GM23248 (cell line): Measurements from ENCODE around the gene TTLL5. TPM values are rescaled to one million over a fixed set of nuclear protein-coding genes. Genes with fewer than 3 reads are reported as not detected.

Experiments used
- DNase-seq: peaks from one replicate; pipeline ENCODE4 v3.0.0-alpha.2; 2015
- H2AFZ ChIP-seq: fragments of 200-600 bp; sonication (generic); 2 replicates; pipeline ENCODE4 v1.6.1; 2016; ENCODE audit warnings: antibody characterized with exemption
- H3F3A ChIP-seq: fragments of 200-600 bp; sonication (generic); 2 replicates; pipeline ENCODE4 v1.6.1; 2016; ENCODE audit warnings: mild to moderate bottlenecking, antibody characterized with exemption, mixed run types; ENCODE audit not compliant: insufficient read depth
- H3K27ac ChIP-seq: fragments of 200-600 bp; sonication (generic); 2 replicates; pipeline ENCODE4 v1.5.1; 2016; ENCODE audit warnings: mild to moderate bottlenecking
- H3K27me3 ChIP-seq: fragments of 200-600 bp; sonication (generic); replicated peaks from 2 replicates; pipeline ENCODE4 v1.6.1; 2016; ENCODE audit warnings: mild to moderate bottlenecking; ENCODE audit not compliant: insufficient read depth
- H3K36me3 ChIP-seq: fragments of 200-600 bp; sonication (generic); 2 replicates; pipeline ENCODE4 v1.6.1; 2016; ENCODE audit warnings: low read depth, mild to moderate bottlenecking
- H3K4me1 ChIP-seq: fragments of 200-600 bp; sonication (generic); 2 replicates; pipeline ENCODE4 v1.6.1; 2016; ENCODE audit warnings: mild to moderate bottlenecking; ENCODE audit not compliant: insufficient read depth
- H3K4me2 ChIP-seq: fragments of 200-600 bp; sonication (generic); one replicate; pipeline ENCODE4 v1.6.1; 2016; ENCODE audit warnings: mild to moderate bottlenecking; ENCODE audit not compliant: unreplicated experiment
- H3K4me3 ChIP-seq: fragments of 200-600 bp; sonication (generic); 2 replicates; pipeline ENCODE4 v1.5.1; 2016; ENCODE audit warnings: mild to moderate bottlenecking
- H3K79me2 ChIP-seq: fragments of 200-600 bp; sonication (generic); 2 replicates; pipeline ENCODE4 v1.6.1; 2016; ENCODE audit warnings: mild to moderate bottlenecking; ENCODE audit not compliant: insufficient read depth
- H3K9ac ChIP-seq: fragments of 200-600 bp; sonication (generic); 2 replicates; pipeline ENCODE4 v1.6.1; 2016; ENCODE audit warnings: mild to moderate bottlenecking
- H3K9me2 ChIP-seq: fragments of 200-600 bp; sonication (generic); 2 replicates; pipeline ENCODE4 v1.6.1; 2016; ENCODE audit warnings: mixed run types, mild to moderate bottlenecking, moderate library complexity; ENCODE audit not compliant: insufficient read depth
- H3K9me3 ChIP-seq: fragments of 200-600 bp; sonication (generic); one replicate; pipeline ENCODE4 v1.6.1; 2017; ENCODE audit warnings: low read depth
- H4K20me1 ChIP-seq: fragments of 200-600 bp; sonication (generic); 2 replicates; pipeline ENCODE4 v1.6.0; 2016; ENCODE audit not compliant: insufficient read depth
- EZH2 ChIP-seq: fragments of 200-600 bp; sonication (generic); IDR thresholded peaks from 2 replicates; pipeline ENCODE4 v1.6.1; 2018; ENCODE audit warnings: antibody characterized with exemption, mild to moderate bottlenecking; ENCODE audit not compliant: insufficient read depth, poor library complexity, severe bottlenecking
- EZH2phosphoT487 ChIP-seq: fragments of 200-600 bp; sonication (generic); IDR thresholded peaks from 2 replicates; pipeline ENCODE4 v1.6.1; 2018; ENCODE audit warnings: antibody characterized with exemption, moderate library complexity, mild to moderate bottlenecking, low read depth; ENCODE audit not compliant: insufficient read depth
- WGBS, 2 experiments: methylation state at CpG; one replicate each; pipeline ENCODE4 v1.1.6; 2015 to 2017; ENCODE audit warnings: low lambda C conversion rate in 2 of 2, low coverage in 1 of 2; ENCODE audit errors: missing lambda C conversion rate in 2 of 2; 5-methylcytosine and 5-hydroxymethylcytosine counted together
- in situ Hi-C: fragments of 300-500 bp; cut with MboI; formaldehyde crosslinking; loops from 2 replicates; pipeline ENCODE4 v1.15.0; 2020
- polyA plus RNA-seq: library from polyadenylated mRNA; unstranded; fragments of >200 nt; fragmentation: Nextera tagmentation; extraction: Ambion mirVana; gene quantifications from 2 replicates; pipeline ENCODE4 v1.2.1, GENCODE V29; 2016
- total RNA-seq: library from RNA; depleted of rRNA; stranded (reverse); fragments of >200 nt; shearing (Covaris generic); gene quantifications from 2 replicates; pipeline ENCODE4 v1.2.3, GENCODE V29; 2014

The TTLL5 gene
- total and polyA plus RNA-seq, 2 experiments from 2014 or later = 14.6 to 17.8 TPM

DNA sequence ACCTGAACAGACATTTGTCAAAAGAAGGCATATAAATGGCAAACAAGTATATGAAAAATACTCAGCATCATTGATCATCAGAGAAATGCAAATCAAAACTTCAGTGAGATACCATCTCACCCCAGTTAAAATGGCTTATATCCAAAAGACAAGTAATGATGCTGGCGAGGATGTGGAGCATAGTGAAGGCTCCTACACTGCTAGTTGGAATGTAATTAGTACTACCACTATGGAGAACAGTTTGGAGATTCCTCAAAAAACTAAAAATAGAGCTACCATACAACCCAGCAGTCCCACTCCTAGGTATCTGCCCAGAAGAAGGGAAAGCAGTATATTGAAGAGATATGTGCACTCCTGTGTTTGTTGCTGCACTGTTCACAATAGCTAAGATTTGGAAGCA, 174.7 kb downstream of the TTLL5 start:
- no peak overlapping the region for H3K27ac ChIP-seq
- peak; percentile 10 for DNase-seq
- H2AFZ ChIP-seq = no peak overlapping the region
- 93 to 97% methylated on average over 1 of the region's 1 CpG for WGBS, 2 experiments
- H3K4me1 ChIP-seq = peaks cover 41% of the 10 kb centered on the region
- H3K9me2 ChIP-seq = no peaks in the 10 kb centered on the region
- H3K4me2 ChIP-seq = peak overlapping the region; percentile 20
- in situ Hi-C loops = no loop called here
- no peaks in the 10 kb centered on the region for H3K9me3 ChIP-seq
- H3F3A ChIP-seq = peaks cover 18% of the 10 kb centered on the region
- H3K27me3 ChIP-seq = no peaks in the 10 kb centered on the region
- TF ChIP-seq EZH2 (no peak), EZH2phosphoT487 (no peak)
- no peak overlapping the region for H3K4me3 ChIP-seq
- no peak overlapping the region for H3K9ac ChIP-seq
- no peaks in the 10 kb centered on the region for H3K79me2 ChIP-seq
- H3K36me3 ChIP-seq = no peaks in the 10 kb centered on the region
- H4K20me1 ChIP-seq = no peaks in the 10 kb centered on the region

DNA sequence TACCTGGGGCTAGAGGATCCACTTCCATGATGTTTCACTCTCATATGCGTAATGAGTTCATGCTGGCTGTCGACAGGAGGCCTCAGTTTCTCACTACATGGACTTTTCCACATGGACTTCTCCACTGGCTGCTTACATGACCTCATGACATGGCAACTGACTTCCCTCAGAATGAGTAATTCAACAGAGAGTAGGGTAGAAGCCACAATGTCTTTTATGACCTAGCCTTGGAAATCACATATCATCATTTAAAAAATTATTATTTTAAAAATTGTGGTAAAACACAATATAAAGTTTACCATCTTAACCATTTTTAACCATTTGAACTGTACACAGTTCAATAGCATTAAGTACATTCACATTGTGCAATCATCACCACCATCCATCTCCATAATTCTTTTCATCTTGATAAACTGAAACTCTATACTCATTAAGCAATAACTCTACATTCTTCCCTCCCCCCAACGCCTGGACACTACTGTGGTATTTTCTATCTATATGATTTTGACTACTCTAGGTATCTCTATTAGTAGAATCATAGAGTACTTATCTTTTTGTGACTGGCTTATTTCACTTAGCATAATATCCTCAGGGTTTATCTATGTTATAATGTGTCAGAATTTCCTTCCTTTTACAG, 176.2 kb downstream of the TTLL5 start:
- H4K20me1 ChIP-seq = no peaks in the 10 kb centered on the region
- H3K36me3 ChIP-seq = no peaks in the 10 kb centered on the region
- DNase-seq = peak; percentile 29
- no peaks in the 10 kb centered on the region for H3K27me3 ChIP-seq
- H2AFZ ChIP-seq = no peak overlapping the region
- no peak for TF ChIP-seq EZH2phosphoT487
- no peak for TF ChIP-seq EZH2
- H3K4me1 ChIP-seq = peaks cover 30% of the 10 kb centered on the region
- no peaks in the 10 kb centered on the region for H3K79me2 ChIP-seq
- H3K27ac ChIP-seq = no peak overlapping the region
- H3K4me3 ChIP-seq = no peak overlapping the region
- H3K9ac ChIP-seq = no peak overlapping the region
- in situ Hi-C loops = no loop called here
- WGBS, 2 experiments = 94% methylated on average over 3 of the region's 3 CpGs
- H3F3A ChIP-seq = peaks cover 20% of the 10 kb centered on the region
- H3K9me2 ChIP-seq = no peaks in the 10 kb centered on the region
- no peaks in the 10 kb centered on the region for H3K9me3 ChIP-seq
- no peak overlapping the region for H3K4me2 ChIP-seq

DNA sequence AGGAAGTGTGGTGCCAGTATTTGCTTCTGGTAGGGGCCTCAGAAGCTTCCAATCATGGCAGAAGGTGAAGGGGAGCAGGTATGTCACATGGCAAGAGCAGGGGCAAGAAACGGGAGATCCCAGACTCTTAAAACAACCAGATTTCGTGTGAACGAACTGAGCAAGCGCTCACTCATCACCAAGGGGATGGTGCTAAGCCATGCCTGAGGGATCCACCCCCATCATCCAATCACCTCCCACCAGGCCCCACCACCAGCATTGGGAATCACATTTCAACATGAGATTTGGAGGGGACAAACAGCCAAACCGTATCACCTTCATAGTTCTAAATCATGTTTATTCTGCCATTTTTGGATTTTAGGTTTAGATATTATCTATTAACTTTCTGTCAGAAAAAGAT, 179.9 kb downstream of the TTLL5 start:
- WGBS, 2 experiments = 99% methylated on average over 5 of the region's 5 CpGs
- peaks cover 5% of the 10 kb centered on the region; the same call in 1 of the 2 replicates for H3F3A ChIP-seq
- H3K4me2 ChIP-seq = no peak overlapping the region
- no peak overlapping the region for H3K4me3 ChIP-seq
- no peaks in the 10 kb centered on the region for H3K9me2 ChIP-seq
- H3K27ac ChIP-seq = no peak overlapping the region
- in situ Hi-C loops = no loop called here
- H3K9ac ChIP-seq = no peak overlapping the region
- H3K4me1 ChIP-seq = peaks cover 13% of the 10 kb centered on the region
- H3K27me3 ChIP-seq = no peaks in the 10 kb centered on the region
- H2AFZ ChIP-seq = no peak overlapping the region
- H3K9me3 ChIP-seq = no peaks in the 10 kb centered on the region
- no peaks in the 10 kb centered on the region for H4K20me1 ChIP-seq
- H3K36me3 ChIP-seq = no peaks in the 10 kb centered on the region
- no peaks in the 10 kb centered on the region for H3K79me2 ChIP-seq
- no peak for DNase-seq
- TF ChIP-seq EZH2phosphoT487 = no peak
- TF ChIP-seq EZH2 = no peak

DNA sequence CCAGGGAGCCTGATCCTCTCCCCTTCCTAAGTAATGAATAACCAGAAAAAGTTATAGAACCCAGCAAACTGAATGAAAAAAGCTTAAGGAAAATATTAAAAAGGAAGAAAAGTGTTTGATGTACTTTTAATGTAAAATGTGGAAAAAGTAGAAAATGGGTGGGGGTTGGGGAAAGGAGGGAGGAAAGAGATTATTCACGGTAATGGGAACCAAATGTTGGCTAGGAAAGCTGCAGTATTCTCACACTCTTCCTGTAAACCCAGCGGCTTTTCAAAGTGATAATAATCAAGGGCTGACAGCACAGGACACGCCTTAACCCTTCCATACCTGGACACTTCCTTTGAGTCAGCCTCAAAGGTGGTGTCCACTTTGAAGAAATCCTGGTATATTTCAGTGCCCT, 181.5 kb downstream of the TTLL5 start:
- H3K79me2 ChIP-seq = no peaks in the 10 kb centered on the region
- TF ChIP-seq EZH2phosphoT487 (no peak), EZH2 (no peak)
- H3K4me2 ChIP-seq = no peak overlapping the region
- H3K27ac ChIP-seq = no peak overlapping the region
- WGBS, 2 experiments = 6 to 10% methylated on average over 3 of the region's 3 CpGs
- no peaks in the 10 kb centered on the region for H3K36me3 ChIP-seq
- no peak overlapping the region for H2AFZ ChIP-seq
- H3K4me1 ChIP-seq = peaks cover 14% of the 10 kb centered on the region
- H3K9ac ChIP-seq = no peak overlapping the region
- H3F3A ChIP-seq = peaks cover 5% of the 10 kb centered on the region; the same call in 1 of the 2 replicates
- H3K27me3 ChIP-seq = no peaks in the 10 kb centered on the region
- H4K20me1 ChIP-seq = no peaks in the 10 kb centered on the region
- H3K9me2 ChIP-seq = no peaks in the 10 kb centered on the region
- H3K9me3 ChIP-seq = no peaks in the 10 kb centered on the region
- no peak overlapping the region for H3K4me3 ChIP-seq
- in situ Hi-C loops = no loop called here
- DNase-seq = peak; percentile 24

DNA sequence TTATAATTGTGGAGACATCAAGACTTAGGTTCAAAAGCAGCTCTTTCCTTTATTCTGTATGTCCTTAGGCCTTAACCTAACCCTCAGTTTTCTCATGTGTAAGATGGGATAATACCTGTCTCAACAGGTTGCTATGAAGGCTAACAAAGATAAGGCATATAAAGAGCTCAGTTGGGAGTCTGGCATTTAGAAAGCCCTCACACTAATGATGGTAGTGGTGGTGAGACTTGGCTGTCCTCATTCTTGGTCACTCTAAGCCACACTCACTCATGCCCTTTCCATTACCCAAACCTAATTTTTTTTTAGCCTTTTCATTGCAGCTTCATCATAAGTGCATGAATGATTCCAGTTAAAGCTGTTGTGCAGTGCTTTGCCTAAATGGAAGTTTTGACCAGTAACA, 183.4 kb downstream of the TTLL5 start:
- Histone ChIP-seq H3K36me3 (no peaks in the 10 kb centered on the region), H3K79me2 (no peaks in the 10 kb centered on the region), H4K20me1 (no peaks in the 10 kb centered on the region), H3K4me2 (no peak overlapping the region), H3K27me3 (no peaks in the 10 kb centered on the region), H3K9ac (no peak overlapping the region), H3K27ac (no peak overlapping the region), H3K9me3 (no peaks in the 10 kb centered on the region), H3K4me1 (peaks cover 28% of the 10 kb centered on the region), H3K9me2 (no peaks in the 10 kb centered on the region), H3K4me3 (no peak overlapping the region), H3F3A (peaks cover 19% of the 10 kb centered on the region), H2AFZ (no peak overlapping the region)
- no peak for TF ChIP-seq EZH2
- DNase-seq = no peak
- in situ Hi-C loops = no loop called here
